ENCODE measurements around the gene CTNND2. TPM values are rescaled to one million over a fixed set of nuclear protein-coding genes. Genes with fewer than 3 reads are reported as not detected.

CTNND2 gene
- total and polyA plus RNA-seq, 10 donors: 0.93 to 51.0 (median 21.5) TPM

GRCh38 chr5:11563822-11564221 lies 340.4 kb downstream of the CTNND2 start:
- TF ChIP-seq CTCF (IDR thresholded peaks at IDR 0.05 in 8 of 11, conservative IDR thresholded peaks at IDR 0.05 in 3 of 11): no peak
- TF ChIP-seq POLR2AphosphoS5 (IDR thresholded peaks at IDR 0.05): no peak
- no peak for TF ChIP-seq POLR2A (IDR thresholded peaks at IDR 0.05)
- no peaks in the 10 kb centered on the region for H3K9me3 ChIP-seq
- H3K36me3 ChIP-seq: no peaks in the 10 kb centered on the region
- intact Hi-C loops (cut with DNase I; ENCODE audit: low total_unique reads): no loop called here
- H3K4me1 ChIP-seq: no peaks in the 10 kb centered on the region
- WGBS, 5 donors: 76 to 93% (median 85%) methylated on average over 2 of the region's 2 CpGs
- no peak overlapping the region for H3K4me3 ChIP-seq
- H3K27me3 ChIP-seq (replicated peaks in 1 of 7): no peaks in the 10 kb centered on the region
- DNase-seq: no peak
- no peak overlapping the region for H3K27ac ChIP-seq

GRCh38 chr5:11560915-11561697 lies 343.1 kb downstream of the CTNND2 start:
- WGBS, 5 donors: 76 to 95% (median 89%) methylated on average over 4 of the region's 4 CpGs
- intact Hi-C loops (cut with DNase I; ENCODE audit: low total_unique reads): no loop called here
- H3K4me1 ChIP-seq: no peaks in the 10 kb centered on the region

GRCh38 chr5:11557063-11557462 lies 347.2 kb downstream of the CTNND2 start:
- TF ChIP-seq POLR2A (IDR thresholded peaks at IDR 0.05): no peak
- WGBS, 5 donors: 77 to 85% (median 79%) methylated on average over 3 of the region's 3 CpGs
- no peaks in the 10 kb centered on the region for H3K27me3 ChIP-seq (replicated peaks in 1 of 7)
- H3K36me3 ChIP-seq: no peaks in the 10 kb centered on the region
- H3K9me3 ChIP-seq: no peaks in the 10 kb centered on the region
- no peak overlapping the region for H3K27ac ChIP-seq
- DNase-seq: no peak
- no peak overlapping the region for H3K4me3 ChIP-seq
- H3K4me1 ChIP-seq: no peaks in the 10 kb centered on the region
- intact Hi-C loops (cut with DNase I; ENCODE audit: low total_unique reads): no loop called here

More at GRCh38 chr5:11560915-11561697, 343.1 kb downstream of the CTNND2 start:
- Histone ChIP-seq H3K36me3 (no peaks in the 10 kb centered on the region), H3K27ac (no peak overlapping the region), H3K27me3 (replicated peaks in 1 of 7) (no peaks in the 10 kb centered on the region), H3K9me3 (no peaks in the 10 kb centered on the region), H3K4me3 (no peak overlapping the region)
- no peak for DNase-seq
- TF ChIP-seq CTCF (IDR thresholded peaks at IDR 0.05 in 8 of 11, conservative IDR thresholded peaks at IDR 0.05 in 3 of 11): no peak
- no peak for TF ChIP-seq POLR2A (IDR thresholded peaks at IDR 0.05)
- TF ChIP-seq POLR2AphosphoS5 (IDR thresholded peaks at IDR 0.05): no peak

GRCh38 chr5:11555171-11555570 lies 349.1 kb downstream of the CTNND2 start:
- H3K9me3 ChIP-seq: no peaks in the 10 kb centered on the region
- 78 to 88% (median 87%) methylated on average over 4 of the region's 4 CpGs for WGBS, 5 donors
- no peak for DNase-seq
- TF ChIP-seq POLR2AphosphoS5 (IDR thresholded peaks at IDR 0.05) (no peak), CTCF (IDR thresholded peaks at IDR 0.05 in 8 of 11, conservative IDR thresholded peaks at IDR 0.05 in 3 of 11) (no peak), POLR2A (IDR thresholded peaks at IDR 0.05) (no peak)
- H3K4me3 ChIP-seq: no peak overlapping the region
- H3K27ac ChIP-seq: no peak overlapping the region
- intact Hi-C loops (cut with DNase I; ENCODE audit: low total_unique reads): no loop called here
- H3K4me1 ChIP-seq: no peaks in the 10 kb centered on the region
- no peaks in the 10 kb centered on the region for H3K36me3 ChIP-seq
- no peaks in the 10 kb centered on the region for H3K27me3 ChIP-seq (replicated peaks in 1 of 7)
